NCI-H187 treated with DMSO at 0.1 percent for 48 hours (cell line): ENCODE results near the gene ALPK3.

ENCODE experiments used
- DNase-seq: peaks from one replicate; lab custom pipeline; 2025; lab: John Stamatoyannopoulos, UW

Gene ALPK3

DNA sequence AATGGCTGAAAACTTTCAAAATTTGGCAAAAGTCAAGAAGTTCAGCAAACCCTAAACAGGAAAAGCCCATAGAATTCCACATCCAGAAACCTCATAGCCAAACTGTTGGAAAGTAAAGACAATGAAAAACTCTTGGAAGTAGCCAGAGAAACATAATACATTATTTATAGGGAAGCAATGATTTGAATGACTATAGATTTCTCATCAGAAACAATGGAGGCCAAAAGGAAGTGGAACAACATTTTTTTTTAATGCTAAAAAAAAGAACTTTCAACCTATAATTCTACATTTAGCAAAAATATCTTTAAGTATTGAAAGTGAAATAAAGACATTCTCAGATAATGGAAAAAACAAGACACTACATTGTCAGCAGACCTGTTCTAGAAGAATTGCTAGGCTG is 30.2 kb downstream of the ALPK3 start:
- DNase-seq, result no peak

DNA sequence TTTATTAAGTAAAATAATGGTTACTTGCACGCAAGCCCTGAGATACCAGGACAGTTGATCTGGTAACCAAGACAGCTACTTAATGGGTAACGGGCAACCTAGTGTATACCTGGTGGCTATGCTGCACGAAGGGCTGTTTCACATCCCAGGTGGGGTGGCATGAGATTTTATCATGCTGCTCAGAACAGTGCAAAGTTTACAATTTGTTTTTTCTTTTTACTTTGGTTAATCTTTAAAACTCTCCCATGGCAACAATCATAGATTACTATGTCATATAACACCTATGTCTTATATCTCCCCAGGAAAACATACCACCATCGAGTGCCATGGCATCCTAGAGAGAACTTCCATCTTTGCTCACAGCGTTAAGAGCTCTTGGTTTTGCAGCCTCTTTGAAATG is 35.1 kb downstream of the ALPK3 start:
- no peak for DNase-seq

DNA sequence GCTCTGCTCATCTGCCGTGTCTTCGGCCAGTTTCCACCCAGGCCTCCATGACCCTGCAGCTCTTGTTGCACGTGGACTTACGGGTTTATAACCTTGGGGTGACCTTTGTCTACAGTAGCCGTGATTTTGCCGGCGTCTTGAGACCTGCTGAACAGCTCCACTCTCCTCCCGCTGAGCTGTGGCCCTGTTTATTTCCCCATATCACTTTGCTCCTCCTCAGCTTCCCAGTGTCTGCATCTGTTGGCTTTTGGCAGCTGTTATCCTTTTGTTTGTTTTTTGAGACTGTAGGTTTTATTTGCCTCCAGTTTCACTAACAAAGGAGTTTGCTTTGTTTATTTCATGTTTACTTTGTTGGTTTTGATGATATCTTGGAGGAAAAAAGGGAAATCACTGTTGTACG is 38.0 kb downstream of the ALPK3 start:
- DNase-seq, result no peak

- no peak for DNase-seq
These were observed 38.6 kb downstream of the ALPK3 start for GRCh38 chr15:84855765-84856164.

GRCh38 chr15:84856731-84857417 is 39.7 kb downstream of the ALPK3 start:
- no peak for DNase-seq

GRCh38 chr15:84857418-84858004 is 40.4 kb downstream of the ALPK3 start:
- DNase-seq, result no peak

DNA sequence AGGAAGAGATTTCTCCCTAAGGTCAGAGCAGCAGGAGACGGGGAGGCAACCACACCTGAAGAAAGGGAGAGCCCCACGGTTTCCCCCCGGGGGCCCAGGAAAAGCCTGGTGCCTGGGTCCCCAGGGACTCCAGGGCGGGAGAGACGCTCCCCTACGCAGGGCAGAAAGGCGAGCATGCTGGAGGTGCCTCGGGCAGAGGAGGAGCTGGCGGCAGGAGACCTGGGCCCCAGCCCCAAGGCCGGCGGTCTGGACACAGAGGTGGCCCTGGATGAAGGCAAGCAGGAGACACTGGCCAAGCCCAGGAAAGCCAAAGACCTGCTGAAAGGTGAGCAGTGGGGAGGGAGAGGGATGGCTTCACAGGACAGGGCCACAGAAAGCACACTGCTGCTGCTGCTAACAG is 41.1 kb downstream of the ALPK3 start:
- no peak for DNase-seq

- DNase-seq, result no peak
These were observed 42.0 kb downstream of the ALPK3 start for GRCh38 chr15:84859144-84859543.

DNA sequence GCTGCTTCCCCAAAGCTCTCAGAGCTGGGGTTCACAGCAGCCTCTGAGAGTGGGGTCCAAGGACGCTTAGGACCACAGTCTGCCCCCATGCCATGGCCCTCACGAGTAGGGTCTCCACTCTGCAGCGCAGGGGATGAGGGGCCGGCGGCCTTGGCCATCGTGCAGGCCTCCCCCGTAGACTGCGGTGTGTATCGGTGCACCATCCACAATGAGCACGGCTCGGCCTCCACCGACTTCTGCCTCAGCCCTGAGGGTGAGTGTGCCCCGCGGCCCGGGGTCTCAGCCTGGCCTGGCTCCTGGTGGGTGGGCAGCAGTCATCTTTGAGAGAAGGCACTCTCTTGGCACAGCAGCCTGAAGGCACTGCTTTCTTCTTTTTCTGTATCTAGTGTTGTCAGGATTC is 42.5 kb downstream of the ALPK3 start:
- no peak for DNase-seq

GRCh38 chr15:84861781-84862180 is 44.6 kb downstream of the ALPK3 start:
- no peak for DNase-seq

DNA sequence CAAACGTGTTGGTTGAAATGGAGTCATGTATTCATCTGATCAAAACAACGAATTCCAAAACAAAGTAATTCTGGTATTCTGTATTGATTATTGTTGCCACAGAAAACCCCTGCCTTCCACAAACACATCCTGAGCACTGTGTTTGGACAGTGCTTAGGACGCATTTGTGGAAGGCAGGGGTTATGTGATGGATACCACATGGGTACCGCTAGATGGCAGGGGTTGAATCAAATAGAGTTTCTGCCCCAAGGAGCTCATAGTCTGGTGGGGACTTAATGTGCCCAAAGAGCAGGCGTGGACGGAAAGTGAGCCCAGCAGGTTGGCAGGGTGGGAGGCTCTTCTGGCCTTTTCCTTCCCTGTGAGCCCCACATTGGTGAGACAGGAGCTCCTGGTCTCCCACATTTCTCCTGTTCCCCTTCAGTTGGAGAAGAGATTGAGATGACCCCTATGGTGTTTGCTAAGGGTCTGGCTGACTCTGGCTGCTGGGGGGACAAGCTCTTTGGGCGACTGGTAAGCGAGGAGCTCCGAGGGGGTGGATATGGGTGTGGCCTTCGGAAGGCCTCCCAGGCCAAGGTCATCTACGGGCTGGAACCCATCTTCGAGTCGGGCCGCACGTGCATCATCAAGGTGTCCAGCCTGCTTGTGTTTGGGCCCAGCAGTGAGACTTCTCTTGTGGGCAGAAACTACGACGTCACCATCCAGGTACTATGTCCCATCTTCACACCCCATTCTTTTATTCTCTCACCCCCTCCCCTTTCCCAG is 45.2 kb downstream of the ALPK3 start:
- DNase-seq, result no peak

DNA sequence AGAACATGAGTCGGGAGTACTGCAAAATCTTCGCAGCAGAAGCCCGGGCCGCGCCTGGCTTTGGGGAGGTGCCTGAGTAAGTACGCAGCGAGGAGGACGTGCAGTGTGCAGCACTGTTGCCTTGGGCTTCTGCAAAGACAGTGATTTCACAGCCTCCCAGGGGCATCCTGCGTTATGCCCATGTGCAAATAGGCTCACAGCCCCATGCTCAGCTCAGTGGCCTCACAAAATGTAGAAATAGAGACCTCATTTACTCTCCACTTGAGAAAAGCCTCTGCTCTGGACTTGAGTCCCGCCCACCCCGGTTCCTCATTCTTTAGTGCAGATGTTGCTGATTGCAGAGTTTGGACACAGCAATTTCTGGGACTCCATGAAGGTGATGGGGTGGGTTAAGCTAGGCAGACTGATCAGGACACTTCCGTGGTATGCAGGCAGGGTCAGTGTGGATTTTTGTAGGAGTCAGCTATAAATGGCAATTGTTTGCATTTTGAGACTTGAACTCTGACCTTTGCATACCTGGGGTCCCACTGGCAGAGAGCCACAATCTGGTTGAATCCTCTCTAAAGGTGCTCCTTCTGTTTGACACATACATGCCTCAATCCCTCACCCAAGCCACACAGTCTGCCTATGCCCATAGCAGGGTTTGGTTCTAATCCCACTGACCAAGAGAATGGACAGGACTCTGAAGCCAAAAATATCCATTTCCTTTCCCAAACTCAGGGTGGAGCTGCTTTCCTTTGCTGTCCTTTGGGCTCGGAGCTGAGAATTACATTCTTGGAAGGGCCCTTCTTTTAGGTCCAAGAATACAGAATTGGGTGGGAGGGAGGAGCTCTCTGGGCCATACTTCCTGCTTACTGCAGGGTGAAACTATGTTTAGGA is 46.6 kb downstream of the ALPK3 start:
- no peak for DNase-seq

- no peak for DNase-seq
These were observed 47.3 kb downstream of the ALPK3 start for GRCh38 chr15:84864444-84864795.

- no peak for DNase-seq
These were observed 48.0 kb downstream of the ALPK3 start for GRCh38 chr15:84865074-84865569.

DNA sequence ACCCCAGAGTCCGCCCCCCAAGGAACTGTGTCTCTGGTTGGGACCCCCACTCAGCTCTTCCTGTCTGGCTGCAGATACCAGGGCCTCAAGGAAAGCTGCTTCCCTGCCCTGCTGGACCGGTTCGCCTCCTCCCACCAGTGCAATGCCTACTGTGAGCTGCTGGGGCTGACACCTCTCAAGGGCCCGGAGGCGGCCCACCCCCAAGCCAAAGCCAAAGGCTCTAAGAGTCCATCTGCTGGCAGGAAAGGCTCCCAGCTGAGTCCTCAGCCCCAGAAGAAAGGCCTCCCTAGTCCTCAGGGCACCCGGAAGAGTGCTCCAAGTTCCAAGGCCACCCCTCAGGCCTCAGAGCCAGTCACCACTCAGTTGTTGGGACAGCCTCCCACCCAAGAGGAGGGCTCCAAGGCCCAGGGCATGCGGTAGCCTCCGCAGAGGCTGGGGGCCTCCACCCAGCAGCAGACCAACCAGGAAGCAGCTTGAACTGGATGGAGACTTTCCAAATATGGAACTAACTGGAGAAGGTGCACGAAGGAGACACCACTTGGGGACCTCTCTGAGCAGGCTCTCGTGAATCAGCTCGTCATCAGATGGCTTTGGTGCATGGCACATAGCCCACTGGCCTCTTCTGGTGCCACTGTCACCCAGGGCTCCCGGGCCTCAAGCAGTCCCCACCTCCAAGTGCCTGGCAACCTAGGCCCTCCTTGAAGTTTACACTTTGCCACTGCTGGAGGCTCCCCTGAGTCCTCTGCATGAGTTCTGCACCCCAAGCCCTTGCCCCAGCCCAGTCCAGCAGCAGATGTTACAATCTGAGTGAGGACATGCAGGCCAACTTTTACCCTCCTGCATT is 51.1 kb downstream of the ALPK3 start:
- DNase-seq, result no peak

GRCh38 chr15:84869510-84869909 is 52.4 kb downstream of the ALPK3 start:
- no peak for DNase-seq

- DNase-seq, result no peak
These were observed 54.4 kb downstream of the ALPK3 start for GRCh38 chr15:84871428-84871985.

DNA sequence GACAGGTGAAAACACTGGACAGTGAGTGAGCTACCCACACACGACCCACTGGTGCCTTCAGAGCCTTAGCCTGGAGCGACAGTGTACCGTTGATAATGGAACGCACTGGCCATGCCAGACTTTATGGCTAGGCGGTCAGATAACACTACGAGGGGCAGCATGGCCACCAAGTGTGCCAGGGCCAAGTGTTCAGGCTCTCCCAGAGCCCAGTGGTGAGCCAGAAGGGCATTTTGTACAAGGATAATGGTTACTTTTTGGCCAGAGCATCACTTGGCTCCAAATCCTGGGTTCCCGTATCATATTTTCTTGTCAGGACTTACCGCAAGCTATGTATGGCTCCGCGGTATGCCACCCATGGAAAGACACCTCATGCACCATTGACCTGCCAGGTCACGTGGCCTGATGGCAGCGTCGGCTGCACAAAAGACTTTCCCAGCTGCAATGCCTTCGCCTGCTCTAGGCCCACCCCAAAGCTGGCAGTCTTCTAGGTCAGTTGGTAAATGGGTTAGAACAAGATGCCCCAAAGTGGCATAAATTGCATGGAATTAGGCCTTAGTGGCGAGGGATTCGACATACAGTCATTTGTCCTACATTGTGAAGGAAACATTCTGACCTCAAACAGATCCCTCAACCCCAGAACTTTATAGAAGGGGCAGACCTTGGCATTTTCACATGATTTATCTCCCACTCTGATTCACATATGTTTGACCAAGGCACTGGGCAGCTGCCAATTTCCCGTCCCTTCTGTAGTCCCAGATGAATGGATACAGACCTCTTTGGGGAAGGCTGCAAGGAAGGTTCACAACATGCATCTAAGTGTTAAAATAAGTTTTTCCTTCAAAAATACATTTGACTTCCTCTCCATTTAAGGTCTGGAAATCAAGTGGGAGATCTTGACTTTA is 55.1 kb downstream of the ALPK3 start:
- DNase-seq, result no peak

GRCh38 chr15:84873997-84874396 is 56.8 kb downstream of the ALPK3 start:
- no peak for DNase-seq
